GM18517 (cell line): Measurements from ENCODE around the gene PRKN.

ENCODE experiments used
- ATAC-seq: cut with Tn5 transposase; IDR thresholded peaks from one replicate; pipeline ENCODE4 v1.9.1; 2021; ENCODE audit warnings: mild to moderate bottlenecking, moderate library complexity; ENCODE audit not compliant: unreplicated experiment

PRKN gene

GRCh38 chr6:161644521-161644920 is 1083.0 kb downstream of the PRKN start:
- no peak for ATAC-seq

GRCh38 chr6:161641175-161641574 is 1086.4 kb downstream of the PRKN start:
- no peak for ATAC-seq

DNA sequence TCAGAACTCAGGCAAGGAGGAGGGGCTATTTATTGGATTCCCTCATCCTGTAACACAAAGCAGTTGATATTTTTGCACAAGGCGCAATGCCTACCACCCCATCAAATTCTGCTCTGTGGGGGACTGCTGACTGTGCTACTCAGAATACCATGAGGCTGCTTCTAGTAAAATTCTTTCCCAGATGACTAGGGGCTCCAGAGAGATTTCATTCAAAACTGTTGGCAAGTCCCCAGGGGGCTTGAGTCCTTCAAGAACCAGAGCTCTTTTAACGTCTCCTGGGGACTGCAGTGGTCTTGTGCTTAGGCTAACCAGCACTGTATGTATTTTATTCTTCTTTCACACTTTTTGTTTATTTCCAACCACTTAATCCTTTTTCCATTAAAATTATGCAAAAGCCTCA is 1087.8 kb downstream of the PRKN start:
- ATAC-seq: no peak

GRCh38 chr6:161637658-161638057 is 1089.9 kb downstream of the PRKN start:
- ATAC-seq: no peak

DNA sequence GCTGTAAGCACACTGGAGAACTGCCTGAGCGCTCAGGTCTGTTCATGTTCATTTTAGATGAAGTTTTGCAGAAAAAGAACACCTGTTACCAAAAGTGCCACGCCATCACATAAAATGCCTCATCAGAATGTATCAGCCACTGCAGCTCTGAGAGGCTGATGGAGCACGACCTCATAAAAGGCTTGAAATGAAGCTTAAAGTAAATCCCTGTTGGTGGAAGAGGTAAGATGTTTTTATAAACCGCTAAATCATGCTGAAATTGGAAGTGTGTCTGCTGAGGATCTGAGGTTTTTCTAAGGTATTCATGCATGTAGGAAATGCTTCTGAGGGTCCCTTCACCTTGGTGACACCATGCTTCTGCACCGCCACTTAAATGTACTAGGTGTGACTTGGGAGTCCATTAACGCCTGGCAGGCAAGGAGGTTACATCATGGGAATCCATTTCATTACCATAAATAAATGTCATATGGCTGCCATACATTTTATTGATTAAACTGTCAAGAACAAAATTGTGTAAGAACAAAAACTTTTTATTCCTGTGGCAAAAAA is 1090.6 kb downstream of the PRKN start:
- no peak for ATAC-seq

DNA sequence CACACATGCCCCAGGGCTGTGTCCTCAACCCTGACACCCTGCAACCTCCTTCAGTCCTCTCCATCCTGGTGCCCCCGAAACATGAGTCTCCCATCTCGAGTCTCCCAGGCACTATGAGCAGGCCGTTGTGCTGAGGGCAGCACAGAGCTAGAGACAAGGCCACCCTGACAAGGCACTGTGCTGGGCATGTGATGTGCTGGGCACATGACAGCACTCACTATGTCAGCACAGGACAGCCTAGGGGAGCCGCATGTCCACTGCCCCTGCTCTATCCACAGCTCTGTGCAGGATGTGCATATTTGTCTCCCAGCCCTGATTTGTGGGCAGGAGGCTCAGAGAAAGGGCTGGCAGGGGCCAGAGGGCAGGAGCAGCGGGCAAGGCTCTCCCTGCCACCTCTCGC is 1091.6 kb downstream of the PRKN start:
- no peak for ATAC-seq

GRCh38 chr6:161634916-161635315 is 1092.7 kb downstream of the PRKN start:
- ATAC-seq: no peak

DNA sequence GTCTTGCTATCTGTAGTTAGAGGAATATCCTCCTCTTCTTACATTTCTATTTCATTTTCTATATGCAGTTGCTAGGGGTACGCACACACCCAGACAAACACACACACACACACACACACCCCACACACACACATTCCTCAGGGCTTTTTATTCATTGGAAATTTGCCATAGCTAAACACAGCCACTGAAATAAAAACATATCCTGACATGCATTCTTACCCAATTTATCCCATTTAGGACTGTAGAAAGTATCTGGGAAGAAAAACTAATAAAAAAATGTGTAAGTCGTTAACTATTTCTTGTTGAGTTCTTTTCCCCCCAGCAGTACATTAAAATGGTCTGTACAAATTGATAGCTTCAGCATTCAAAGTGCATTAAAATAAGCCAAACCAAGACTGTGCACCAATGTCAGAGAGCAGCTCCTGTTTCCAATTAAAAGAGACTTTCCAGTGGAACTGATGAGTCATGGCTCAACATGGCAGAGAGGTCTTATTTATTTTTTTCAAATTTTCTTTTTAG is 1095.8 kb downstream of the PRKN start:
- ATAC-seq: no peak

DNA sequence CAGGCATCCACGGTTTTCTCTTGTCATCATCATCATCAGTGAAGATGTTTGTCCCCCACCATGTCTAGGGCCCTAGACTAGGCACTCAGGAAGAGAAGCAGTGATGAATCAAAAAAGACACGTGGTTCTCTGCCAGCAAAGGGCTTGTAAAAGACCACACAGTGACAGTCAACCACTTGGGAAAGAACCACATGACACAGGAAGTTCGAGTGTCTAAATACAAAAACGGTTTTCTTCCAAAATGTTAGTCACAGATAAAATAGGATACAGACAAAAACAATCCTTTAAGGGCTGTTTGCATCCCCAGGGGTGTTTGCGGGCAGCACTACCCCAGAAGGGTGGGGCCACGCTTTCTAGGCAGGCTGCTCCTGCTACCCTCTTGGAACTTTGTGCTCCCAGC is 1096.9 kb downstream of the PRKN start:
- ATAC-seq: no peak

DNA sequence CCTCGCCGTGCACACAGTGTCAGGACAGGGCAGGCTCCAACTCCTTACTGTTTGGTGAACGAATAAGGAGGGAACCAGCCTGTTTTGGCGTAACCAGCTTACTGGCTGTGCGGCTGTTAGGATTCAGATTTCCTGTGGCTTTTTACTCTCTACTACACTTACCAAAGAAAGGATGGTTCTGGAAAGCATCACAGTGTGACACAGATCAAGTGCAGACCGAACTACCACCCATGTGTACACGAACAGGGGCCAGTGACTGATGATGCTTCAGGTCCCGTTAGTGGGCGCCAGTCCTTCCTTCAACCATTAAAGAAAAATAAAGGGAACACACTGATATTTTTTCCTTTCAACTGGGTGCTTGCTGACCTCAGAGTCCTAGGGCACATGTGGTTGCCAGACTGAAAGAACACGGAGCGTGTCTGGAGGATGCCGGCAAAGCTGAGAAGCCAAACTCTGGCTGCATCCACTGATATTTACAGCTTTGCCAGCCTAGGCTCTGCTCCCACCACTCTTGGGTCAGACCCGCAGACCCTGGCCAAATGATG is 1101.4 kb downstream of the PRKN start:
- ATAC-seq: no peak

DNA sequence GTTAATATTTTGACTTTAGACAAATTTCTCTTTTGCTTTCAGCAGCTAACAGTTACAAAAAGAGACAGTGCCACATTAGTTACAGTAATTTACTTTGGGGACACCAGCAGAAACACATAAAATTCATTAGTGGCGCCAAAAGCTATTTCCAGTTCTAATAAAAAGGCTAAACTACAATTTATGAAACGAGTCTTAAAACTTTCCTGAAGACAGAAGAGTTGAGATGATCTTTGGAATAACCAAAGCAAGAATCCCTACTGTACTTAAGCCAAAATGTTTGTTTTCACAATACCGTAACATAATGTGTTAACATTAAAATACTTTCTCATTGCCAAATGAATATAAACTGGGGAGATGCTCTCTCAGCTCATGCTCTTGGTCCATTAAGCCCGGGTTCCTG is 1103.5 kb downstream of the PRKN start:
- no peak for ATAC-seq

- ATAC-seq: no peak
Measured at GRCh38 chr6:161622779-161623178, 1104.8 kb downstream of the PRKN start.

GRCh38 chr6:161618831-161619454 is 1108.6 kb downstream of the PRKN start:
- ATAC-seq: no peak

DNA sequence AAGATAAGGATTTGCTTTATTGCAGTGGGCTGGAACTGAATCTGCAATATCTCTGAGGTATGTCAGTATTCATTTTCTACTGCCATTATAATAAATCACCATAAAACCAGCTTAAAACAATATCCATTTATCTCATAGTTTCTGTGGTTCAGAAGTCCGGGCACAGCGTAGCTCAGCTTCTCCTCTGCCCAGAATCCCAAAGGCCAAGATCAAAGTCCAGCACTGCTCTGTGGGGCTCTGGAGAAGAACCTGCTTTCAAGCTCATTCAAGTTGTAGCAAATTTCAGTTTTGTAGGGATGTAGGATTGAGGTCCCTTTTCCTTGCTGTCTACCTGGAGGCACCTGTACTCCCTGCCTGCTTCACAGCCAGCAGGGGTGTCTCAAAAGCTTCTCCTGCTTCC is 1113.9 kb downstream of the PRKN start:
- no peak for ATAC-seq

DNA sequence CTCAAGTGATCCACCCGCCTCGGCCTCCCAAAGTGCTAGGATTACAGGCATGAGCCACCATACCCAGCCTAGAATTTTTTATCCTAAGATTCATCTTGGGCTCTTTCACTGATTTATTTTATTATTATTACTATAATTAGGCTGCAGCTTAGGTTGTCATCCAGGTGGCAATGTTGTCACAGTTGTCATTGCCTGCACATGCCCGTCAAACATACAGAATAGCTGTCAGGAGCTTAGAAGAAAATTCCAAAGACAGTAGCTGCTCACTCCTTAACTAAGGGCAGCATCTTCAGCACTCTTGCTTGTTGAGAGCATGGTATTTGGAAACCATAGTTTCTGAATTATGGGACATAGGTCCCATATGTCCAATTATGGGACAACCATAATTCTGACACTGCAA is 1118.8 kb downstream of the PRKN start:
- ATAC-seq: no peak

DNA sequence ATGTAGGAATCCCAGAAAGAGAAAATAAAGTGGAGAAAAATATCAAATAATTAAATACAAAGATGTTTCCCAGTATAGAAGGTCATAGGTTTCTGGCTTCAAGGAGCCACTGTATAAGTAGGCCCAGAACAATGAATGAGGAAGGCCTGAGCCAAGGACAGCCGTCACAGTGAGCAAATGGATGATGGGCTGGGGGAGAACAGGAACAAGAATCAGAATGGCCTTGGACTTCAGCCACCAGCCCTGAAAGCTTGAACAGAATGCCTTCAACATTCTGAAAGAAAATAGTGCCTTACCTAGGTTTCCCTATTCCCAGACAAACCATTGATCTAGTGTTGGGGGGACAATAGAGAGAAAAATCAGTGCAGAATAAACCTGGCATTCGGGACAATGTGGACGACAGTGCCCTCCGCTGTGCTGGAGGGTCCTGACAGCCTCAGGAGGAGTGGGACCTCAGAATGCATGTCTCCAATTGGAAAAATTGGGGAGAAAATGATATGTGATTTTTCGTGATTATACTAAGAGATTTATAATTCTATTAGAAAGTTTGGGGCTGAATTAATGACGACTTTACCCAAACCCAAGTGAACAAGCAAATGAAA is 1119.8 kb downstream of the PRKN start:
- no peak for ATAC-seq

GRCh38 chr6:161602359-161602758 is 1125.2 kb downstream of the PRKN start:
- no peak for ATAC-seq

DNA sequence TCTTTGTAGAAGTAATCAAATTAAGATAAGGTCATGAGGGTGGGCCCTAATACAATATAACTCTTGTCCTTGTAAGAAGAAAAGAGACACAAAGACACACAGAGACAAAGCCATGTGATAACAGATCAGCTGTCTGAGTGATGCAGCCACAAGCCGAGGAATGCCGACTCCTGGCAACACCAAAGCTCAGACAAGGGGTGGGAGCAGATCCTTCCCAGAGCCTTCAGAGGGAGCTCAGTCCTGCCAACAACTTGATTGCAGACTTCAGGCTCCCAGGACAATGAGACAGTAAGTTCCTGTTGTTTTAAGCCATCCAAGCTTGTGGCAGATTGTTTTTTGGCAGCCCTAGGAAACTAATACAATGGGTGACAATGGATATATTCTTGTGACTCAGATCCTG is 1128.7 kb downstream of the PRKN start:
- no peak for ATAC-seq

DNA sequence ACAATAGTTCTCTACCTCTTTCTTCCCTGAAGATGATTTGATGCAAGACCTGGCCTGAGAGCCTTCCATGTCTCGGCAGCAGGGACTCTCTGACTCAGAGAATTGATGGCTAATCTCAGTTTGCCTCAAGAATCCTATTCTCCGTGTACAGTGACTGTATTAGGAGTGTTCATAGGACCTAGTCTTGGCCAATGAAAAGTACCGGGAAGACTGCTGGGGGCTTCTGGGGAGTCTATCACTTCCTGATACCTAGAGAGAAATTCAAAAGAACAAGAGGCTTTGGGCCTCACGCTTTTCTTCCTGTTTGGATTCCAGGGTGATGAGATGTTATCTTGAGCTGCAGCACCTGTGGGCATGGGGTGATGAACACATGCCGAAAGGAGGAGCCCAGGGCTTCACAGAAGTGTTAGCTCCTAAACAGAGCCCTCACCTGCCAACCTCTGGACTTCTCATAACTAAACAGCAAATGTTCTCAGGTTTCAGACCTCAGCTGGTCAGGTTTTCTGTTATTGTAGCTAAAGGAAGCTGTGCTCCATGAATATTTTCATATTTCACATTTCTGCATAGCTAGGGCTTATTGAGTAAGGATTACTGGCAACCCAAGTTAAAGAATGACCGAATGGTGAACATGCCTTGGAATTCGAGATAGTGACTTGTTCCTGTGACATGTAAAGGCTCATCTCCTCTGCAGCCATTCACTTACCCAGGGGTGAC is 1130.6 kb downstream of the PRKN start:
- no peak for ATAC-seq

- no peak for ATAC-seq
Measured at GRCh38 chr6:161594412-161594811, 1133.2 kb downstream of the PRKN start.

DNA sequence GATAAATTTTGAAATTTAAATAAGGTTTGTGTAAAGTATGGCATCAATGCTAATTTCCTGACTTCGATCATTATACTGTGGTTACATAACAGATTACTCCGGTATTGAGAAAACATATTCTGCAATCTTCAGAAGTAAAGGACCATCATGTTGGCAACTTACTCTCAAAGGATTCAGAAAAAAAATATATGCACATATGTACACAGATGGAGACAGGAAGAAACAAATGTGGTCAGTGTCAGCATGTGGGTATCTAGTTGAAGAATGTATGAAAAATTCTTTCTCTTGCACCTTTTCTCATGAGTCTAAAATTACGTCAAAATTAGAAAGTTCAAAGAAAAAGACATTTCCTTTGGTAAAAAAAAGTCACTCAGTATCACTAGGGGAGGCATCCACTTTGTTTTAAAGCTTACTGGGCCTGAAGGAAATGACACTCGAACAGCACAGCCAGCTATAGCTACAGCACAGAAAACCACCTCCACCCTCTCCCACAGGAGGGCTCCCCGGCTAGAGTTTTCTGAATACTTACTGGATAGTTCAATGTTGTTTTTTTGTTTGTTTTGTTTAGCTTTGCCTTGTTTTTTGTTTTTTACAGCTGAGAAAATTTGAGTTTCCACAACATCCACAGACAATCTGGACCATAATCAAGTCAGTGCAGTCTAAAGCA is 1136.5 kb downstream of the PRKN start:
- no peak for ATAC-seq
